MV-4-11 (cell line): ENCODE data around the gene XRN2.
"Not testable (repeated sequence)": the region's sequence is repeated elsewhere in the genome, so short reads cannot be mapped to it uniquely, and the experiment has no call there.

Source experiments
- DNase-seq: peaks from one replicate; lab custom pipeline; 2025; lab: John Stamatoyannopoulos, UW

The XRN2 gene

DNA sequence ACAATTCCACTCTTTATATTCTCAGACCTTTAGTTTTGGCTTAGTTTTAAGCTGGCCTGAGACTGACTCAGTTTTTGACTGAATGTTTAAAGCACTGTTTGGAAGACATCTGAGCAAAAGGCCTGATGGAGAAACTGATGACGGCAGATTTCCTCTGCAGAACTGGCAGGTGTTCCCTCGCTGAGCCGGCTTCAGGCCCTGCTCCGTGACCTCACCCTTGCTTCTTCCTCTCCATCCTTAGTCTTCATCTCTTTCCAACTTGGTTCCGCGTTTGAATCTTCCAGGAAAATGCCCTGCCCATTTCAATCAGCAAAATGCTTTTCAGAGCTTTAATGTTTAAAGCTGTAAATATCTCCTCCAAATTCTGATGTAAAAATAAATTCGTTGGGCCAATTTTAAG lies 87.6 kb downstream of the XRN2 start:
- DNase-seq, result no peak

DNA sequence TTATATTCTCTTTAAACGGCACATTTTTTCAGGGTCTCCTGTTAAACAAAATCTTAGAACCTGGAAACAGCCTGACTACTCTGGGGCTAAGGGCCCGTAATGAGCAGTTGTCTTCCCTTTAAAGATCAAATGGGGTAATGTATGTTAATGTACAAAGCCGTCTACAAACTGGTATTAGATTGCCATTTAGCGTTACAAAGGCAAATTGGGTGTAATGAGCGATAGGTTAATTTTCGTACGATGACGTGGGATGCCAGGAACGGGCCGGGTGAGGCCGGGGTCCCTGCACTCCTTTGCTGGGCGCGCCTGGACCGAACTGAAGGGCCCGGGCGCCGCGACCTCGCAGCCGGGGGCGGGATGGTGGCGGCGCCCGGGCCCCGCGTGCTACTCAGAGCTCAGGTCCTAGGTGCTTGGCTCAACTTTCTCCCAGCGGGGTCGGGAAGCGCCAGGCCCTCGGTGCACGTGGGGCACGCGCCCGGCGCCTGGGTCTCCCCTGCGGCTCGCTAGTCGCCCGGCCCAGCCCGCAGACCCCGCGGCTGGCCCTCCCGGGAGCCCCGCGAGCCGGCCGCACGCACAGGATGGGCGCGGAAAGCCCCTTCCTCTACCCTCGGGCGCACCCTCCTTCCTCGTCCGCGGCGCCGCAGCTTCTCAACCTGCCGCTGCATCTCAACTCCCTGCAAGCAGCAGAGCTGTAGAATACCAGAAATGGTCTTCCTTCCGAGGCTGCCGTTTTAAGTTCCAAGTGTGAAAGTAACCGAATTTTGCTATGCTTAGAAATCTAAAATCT lies 88.2 kb downstream of the XRN2 start:
- no peak for DNase-seq

DNA sequence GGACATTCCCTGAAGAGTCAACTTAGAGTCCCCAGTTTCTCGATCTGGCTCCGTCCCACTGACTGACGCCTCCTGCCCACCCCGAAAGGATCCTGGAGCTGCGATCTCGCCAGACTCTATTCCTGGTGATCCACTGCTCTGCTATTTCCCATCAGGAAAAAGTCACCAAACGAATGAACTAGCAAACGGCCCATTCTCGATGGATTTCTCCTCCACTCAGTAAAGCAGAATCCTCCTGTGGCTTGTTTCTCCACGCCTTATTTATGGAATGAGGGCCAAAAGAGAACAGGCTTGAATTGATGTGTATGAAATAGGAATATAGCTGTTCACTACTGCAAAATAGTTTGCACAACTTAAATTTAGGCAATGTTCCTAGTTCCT lies 88.8 kb downstream of the XRN2 start:
- DNase-seq, result no peak

DNA sequence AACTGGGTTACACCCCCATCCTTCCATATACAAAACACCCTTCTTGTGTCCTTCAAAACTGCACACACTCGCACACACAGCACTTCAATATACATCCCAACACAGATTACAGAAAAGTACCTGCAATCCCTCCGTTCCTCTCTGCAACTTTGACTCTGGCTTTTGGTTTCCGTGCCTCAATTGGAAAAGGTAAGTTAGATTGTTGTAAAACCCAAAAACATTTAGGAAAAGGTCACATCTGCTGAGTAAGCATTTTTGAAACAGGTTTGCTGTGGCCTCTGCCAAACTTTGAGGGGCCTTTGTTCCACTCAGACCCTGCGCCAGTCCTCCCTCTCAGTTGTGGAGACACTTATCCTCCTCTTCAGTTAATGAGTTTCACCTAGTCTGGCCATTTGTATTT lies 90.0 kb downstream of the XRN2 start:
- DNase-seq, result no peak

DNA sequence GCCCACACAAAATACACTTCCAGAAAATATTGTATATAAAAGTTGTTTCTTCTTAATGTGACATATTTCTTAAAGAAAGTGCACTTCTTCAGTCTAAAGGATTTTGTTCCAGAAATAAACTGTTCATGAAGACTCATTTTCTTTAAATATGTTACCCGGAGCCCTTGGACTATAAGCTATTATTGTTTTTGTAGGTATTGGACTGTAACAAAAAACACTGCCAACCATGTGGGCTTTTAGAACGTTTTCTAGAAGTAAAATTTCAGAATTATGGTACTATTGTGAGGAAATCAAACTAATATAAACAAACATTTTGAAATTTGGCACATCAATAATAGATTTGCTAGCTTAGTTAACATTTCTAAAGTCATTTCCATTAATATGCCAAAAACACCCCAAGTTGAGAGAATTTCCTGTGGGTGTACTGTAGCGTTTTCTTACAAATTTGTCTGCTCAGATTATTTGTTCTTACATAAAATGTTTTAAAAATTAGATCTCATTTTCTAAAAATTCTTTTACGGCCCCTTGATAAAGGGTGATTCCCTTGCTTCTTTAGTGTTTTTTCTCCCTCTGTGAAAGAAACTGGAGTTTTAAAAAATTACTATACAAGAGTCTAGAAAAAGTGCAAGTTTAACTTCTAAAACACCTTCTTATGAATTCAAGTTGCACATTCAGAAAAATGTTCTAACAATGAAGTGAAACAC lies 90.8 kb downstream of the XRN2 start:
- no peak for DNase-seq

- no peak for DNase-seq
Observed at GRCh38 chr20:21394551-21394950, 91.4 kb downstream of the XRN2 start.

- no peak for DNase-seq
Observed at GRCh38 chr20:21395051-21395665, 92.0 kb downstream of the XRN2 start.

DNA sequence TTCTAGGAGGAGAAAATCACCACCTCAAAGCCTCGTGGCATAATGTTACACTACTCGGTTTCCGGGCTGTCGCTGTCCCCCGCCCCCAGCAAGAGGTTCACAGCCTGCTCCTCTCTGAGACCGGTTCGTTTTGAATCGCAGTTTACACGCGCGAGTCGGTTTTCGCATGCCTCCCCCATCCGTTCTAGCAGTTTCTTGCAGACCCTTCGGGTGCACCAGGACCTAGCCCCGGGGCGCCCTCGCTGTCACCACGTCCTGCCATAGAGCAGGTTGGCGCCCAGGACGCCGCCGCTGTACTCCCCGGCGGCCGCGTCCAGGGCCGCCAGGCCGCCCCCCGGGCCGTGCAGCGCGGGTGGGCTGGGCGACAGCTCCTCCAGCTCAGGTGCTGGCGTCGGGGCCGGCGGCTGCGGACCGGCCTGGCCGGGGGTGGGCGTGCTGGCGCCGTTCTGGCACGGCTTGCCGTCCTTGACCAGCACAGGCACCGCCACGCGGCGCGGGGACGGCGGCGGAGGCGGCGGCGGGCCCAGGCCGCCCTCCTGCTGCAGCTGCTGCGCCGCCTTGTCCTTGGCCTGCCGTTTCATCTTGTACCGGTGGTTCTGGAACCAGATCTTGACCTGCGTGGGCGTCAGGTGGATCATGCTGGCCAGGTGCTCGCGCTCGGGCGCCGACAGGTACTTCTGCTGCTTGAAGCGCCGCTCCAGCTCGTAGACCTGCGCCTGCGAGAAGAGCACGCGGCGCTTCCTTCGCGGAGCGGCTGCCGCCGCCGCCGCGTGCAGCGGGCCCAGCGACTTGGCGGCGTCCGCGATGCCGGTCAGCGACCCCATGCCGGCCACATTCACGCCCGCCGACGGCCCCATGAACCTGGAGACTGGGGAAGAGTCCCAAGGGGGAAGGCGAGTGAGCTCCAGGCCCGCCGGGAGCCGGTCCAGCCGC lies 92.8 kb downstream of the XRN2 start:
- DNase-seq, result no peak

- DNase-seq, result no peak
Observed at GRCh38 chr20:21396599-21397340, 93.6 kb downstream of the XRN2 start.

DNA sequence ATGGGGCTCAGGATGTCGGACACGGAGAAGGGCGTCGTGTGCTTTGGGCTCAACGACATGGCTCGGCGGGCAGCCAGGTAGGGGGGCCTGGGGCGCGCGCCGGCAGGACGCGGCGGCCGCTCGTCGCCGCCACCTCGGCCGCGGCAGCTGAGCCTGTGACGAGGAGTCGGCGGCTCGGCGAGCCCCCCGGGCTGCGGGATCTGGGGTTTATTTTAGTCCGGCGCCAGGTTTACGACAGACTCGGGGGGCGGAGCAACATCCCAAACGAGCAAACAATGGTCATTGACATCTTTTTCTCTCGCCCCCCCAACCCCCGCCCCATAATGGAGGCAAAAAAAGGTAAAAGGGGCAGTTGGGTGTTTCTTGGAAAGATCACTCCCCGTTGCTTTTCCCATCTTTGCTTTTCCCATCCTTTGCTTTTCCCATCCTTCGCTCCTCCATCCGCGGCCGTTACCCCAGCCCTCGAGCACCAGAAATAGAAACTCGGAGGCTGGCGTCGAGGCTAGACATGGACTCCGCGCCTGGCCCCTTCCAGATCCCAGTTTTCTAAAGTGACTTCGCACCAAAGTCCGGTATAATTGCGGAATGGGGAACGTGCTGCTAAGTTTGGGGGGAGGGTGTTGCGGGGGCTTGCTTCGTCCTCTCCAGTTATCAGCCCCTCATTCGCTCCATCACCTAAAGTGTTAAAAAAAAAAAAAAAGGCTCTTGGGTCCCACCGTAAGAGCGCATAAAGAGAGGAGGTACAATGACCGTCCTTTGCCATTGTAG lies 94.4 kb downstream of the XRN2 start, which contains the start of gene NKX2-4:
TSS of gene NKX2-4 (minus strand) at position 186 of the 768 bp plus-strand sequence. CDS start at position 59, 127 bp downstream.
- DNase-seq, result no peak

- no peak for DNase-seq
Observed at GRCh38 chr20:21398109-21399004, 95.2 kb downstream of the XRN2 start.

GRCh38 chr20:21399005-21399475 lies 95.9 kb downstream of the XRN2 start:
- no peak for DNase-seq

DNA sequence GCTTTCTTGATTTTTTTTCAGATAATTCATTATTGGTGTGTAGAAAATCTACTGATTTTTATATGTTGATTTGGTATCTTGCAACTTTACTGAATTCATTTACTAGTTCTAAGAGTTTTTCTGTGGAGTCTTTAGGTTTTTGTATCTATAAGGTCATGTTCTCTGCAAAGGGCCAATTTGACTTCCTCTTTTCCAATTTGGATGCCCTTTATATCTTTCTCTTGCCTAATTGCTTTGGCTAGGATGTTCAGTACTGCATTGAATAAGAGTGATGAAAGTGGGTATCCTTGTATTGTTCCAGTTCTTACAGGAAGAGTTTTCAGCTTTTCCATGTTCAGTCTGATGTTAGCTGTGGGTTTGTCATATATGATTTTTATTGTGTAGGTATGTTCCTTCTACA lies 108.6 kb downstream of the XRN2 start:
- peak; percentile 23 for DNase-seq

- DNase-seq, result not testable (repeated sequence)
Observed at GRCh38 chr20:21413996-21414395, 110.9 kb downstream of the XRN2 start.

- DNase-seq, result not testable (repeated sequence)
Observed at GRCh38 chr20:21419147-21419546, 116.0 kb downstream of the XRN2 start.

DNA sequence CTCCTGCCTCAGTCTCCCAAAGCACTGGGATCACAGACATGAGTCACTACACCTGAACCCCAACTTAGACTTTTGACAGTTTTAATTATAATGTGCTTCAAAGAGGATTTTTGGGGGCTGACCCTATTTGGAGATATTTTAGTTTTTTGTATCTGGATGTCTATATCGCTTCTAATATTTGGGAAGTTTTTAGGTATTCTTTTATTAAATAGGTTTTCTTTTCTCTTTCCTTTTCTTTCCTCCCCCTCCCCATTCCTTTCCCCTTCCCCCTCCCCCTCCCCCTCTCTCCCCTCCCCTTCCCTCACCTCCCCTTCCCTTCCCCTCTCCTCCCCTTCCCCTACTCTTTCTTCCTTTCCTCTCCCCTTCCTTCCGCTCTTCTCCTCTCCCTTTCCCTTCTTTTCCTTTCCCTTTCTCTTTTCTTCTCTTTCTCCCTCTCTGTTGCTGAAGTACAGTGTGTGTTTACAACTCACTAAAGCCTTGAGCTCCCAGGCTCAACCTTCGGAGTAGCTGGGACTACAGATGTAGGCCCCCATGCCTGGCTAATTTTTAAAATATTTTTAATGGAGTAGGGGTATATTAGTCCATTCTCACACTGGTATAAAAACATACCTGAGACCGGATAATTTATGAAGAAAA lies 118.6 kb downstream of the XRN2 start:
- DNase-seq, result no peak

DNA sequence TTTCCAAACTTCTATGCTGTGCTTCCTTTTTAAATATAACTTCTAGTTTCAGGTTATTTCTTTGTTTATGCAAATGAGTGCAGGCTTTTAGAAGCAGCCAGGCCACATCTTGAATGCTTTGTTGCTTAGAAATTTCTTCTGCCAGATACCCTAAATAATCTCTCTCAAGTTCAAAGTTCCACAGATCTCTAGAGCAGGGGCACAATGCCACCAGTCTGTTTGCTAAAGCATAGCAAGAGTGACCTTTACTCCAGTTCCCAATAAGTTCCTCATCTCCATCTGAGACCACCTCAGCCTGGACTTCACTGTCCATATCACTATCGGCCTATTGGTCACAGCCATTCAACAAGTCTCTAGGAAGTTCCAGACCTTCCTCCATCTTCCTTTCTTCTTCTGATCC lies 120.6 kb downstream of the XRN2 start:
- DNase-seq, result not testable (repeated sequence)

GRCh38 chr20:21424846-21425245 lies 121.7 kb downstream of the XRN2 start:
- no peak for DNase-seq

DNA sequence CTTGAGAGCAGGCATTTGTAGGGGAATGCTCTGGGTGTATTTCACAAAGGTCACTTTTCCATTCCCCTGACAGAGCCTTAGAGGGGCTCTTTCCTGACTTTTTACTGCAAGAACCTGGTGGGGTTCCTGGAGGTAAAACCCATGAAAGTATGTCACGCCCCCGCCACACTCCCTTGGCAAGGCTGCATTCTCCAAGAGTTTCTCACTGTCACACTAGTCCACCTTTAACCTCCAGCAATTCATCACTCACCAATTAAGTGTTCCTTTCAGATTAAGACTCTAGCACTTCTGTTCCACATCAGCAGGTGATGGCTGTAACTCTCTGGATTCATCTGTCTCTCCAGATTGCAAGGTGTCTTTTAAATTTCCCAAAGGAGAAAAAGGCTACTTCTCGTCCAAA lies 126.9 kb downstream of the XRN2 start:
- DNase-seq, result no peak
